Esophagus squamous epithelium (tissue), 4 donors: Measurements from ENCODE around the gene LONP1.

Experiments used
- POLR2A ChIP-seq, 4 donors: fragments of 450-650 bp; IDR thresholded peaks; one replicate each; pipeline ENCODE4 v1.6.1; 2017; ENCODE audit warnings: antibody characterized with exemption in 4 of 4, mild to moderate bottlenecking in 4 of 4, moderate library complexity in 3 of 4
- TF ChIP-seq, protein P1 (sequence below), 6 experiments: fragments of 450-650 bp in 4 of 6; fragments of 200-600 bp in 2 of 6; sonication (generic) in 2 of 6; IDR thresholded peaks; one replicate each; pipeline ENCODE4 v1.5.1; 2016 to 2019; ENCODE audit warnings: antibody characterized with exemption in 6 of 6, mild to moderate bottlenecking in 4 of 6, moderate library complexity in 4 of 6

DNA sequence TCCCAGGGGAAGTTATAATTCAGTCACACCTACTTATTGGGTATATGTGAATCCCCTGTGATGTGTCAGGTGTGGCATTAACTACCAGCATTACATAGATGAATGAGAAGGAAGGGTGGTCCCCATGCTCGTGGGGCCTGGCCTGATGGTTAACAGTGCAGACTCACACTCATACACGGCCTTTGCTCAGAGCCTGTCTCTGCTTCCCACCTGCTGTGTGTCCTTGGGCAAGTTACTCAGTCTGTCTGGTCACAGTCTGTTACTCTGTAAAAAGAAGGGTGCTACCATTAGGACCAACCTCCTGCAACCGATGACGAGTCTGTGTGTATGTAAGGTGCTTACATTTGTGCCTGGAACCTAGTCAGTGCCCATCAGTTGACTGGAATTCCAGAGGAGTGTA is 73.2 kb downstream of the LONP1 start:
- TF ChIP-seq, protein P1, sequence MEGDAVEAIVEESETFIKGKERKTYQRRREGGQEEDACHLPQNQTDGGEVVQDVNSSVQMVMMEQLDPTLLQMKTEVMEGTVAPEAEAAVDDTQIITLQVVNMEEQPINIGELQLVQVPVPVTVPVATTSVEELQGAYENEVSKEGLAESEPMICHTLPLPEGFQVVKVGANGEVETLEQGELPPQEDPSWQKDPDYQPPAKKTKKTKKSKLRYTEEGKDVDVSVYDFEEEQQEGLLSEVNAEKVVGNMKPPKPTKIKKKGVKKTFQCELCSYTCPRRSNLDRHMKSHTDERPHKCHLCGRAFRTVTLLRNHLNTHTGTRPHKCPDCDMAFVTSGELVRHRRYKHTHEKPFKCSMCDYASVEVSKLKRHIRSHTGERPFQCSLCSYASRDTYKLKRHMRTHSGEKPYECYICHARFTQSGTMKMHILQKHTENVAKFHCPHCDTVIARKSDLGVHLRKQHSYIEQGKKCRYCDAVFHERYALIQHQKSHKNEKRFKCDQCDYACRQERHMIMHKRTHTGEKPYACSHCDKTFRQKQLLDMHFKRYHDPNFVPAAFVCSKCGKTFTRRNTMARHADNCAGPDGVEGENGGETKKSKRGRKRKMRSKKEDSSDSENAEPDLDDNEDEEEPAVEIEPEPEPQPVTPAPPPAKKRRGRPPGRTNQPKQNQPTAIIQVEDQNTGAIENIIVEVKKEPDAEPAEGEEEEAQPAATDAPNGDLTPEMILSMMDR (IDR thresholded peaks at IDR 0.05) = no peak
- no peak for TF ChIP-seq POLR2A (IDR thresholded peaks at IDR 0.05)
